ENCODE results near the gene CEP76.
A peak's percentile ranks its signal among the peaks of the same experiment; 100 is the strongest.

Gene CEP76

DNA sequence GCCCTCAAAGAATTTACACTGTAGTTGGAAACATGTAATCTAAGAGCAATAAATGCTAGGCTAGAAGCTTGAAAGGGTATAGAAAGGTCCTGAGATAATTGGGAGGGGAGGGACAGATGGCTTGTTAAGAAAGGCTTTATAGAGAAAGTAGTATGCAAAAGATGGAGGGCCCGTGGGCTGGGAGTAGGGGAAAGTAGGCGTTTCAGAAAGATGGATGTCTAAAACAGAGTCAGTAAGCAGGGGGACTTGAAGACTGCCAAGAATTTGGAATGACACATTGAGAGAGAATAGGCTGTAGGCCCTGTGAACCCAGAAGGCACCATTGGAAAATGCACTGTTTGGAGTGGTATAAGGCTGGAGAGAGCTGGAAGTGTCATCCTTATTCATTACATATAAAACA, 1.1 kb upstream of the CEP76 start:
- DNase-seq (ENCODE audit: low read depth), result no peak

DNA sequence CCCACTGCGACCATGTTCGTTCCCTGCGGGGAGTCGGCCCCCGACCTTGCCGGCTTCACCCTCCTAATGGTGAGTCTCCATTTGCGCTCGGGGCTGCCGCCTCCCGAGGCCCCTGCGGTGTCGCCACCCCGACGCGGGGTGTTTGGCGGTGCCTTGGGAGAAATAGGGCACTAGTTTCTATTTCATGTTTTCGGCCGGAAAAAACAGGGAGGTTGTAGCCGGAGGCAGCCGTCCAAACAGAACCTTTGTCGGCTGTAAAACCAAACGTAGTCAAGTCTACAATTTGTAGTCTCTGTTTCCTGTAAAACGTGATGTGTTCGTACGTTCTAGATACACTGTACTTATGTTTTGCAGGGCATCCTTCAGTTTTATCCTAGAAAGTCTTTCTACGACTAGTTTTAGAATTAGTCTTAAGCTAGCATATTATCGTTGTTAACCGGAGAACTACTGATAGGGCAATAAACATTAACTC, 609 bp upstream of the CEP76 start:
- DNase-seq (ENCODE audit: low read depth), result no peak

DNA sequence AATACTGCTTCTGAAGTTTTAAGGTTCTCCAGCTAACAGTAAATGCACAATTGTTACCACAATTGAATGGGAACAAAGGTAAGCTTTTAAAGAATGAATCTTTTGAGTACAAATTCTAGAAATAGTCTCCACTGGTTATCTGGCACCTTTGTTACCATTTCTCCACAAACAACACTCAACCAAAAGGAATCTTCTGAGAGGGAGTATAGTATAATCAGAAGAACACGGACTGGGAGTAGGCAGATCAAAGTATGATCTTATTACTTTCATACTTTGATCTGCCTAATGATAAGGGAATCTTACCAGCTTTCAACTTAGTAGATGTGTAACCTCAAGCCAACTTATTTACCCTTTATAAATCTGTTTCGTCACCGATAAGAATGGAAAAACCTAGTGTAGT, 1.4 kb downstream of the CEP76 start:
- no peak for DNase-seq (ENCODE audit: low read depth)

DNA sequence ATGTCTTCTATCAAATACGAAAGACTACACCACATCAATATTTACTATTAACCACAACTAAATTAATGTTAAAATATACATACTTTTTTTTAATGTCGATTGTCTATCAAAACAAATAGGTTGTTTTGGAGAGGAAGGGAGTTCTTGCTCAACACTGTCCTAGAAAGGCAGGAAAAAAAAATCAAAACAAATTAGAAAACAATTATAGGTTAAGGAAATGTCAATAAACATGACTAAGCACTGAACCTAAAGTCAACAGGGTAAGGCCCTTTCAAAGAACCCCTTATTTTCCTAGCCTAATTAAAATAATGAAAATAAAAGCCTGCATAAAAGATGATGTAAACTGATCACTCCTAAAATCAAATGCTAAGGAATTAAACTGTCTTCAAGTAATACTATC, 2.8 kb downstream of the CEP76 start:
- no peak for DNase-seq (ENCODE audit: low read depth)

DNA sequence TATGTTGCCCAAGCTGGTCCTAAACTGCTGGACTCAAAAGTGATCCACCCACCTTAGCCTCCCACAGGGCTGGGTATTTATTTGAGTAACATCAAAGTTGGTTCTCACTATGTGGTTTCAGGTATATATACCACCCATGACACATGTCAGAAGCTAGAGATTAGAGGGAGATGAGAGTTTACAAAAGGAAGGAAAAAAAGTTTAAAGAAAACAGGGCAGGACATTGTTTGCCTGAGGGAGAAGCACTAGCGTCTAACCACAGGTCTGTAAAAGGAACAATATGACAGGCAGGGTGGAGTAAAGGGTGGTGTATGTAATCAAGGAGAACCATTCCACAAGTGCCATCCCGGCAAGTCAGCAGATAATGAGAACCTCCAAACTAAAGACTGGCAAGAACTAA, 8.5 kb downstream of the CEP76 start:
- no peak for DNase-seq (ENCODE audit: low read depth)

DNA sequence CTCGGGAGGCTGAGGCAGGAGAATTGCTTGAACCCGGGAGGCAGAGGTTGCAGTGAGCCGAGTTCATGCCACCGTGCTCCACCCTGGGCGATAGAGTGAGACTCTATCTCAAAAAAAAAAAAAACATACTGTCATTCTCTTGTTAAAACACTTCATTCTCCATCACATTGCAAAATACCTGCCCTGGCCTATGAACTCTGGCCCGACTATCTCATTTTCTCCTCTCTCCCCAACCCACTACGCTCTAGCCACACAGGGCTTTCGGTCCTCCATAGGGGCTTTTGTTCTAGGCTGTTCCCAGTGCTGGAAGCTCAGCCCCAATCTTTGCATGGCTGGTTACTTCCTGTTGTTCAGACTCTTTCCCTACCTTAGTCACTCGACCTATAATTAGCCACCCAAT, 10.3 kb downstream of the CEP76 start:
- no peak for DNase-seq (ENCODE audit: low read depth)

DNA sequence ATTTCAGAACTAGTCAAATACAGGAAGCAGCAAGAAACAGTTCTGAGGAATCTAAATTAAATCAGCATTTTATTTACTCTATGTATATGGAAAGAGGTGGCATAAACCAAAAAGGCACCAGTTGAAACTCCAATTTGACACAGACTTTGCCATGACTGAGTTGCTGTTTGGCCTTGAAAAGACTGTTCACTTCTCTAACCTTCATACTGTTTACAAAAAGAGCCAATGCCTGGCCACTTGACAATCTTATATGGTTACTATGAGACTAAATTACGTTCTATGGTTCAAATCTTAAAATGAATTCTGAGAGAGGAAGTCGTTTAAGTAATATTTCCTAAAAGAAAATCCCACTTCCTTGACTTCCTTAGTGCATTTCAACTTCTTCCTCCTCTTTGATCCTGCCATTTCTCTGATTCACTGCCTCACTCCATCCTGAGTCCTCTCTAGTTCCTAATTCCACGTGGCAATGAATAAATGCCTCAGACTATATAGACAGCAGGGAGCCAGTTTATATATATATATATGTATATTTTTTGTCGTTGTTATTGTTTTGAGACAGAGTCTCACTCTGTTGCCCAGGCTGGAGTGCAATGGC, 13.2 kb downstream of the CEP76 start:
- no peak for DNase-seq (ENCODE audit: low read depth)

DNA sequence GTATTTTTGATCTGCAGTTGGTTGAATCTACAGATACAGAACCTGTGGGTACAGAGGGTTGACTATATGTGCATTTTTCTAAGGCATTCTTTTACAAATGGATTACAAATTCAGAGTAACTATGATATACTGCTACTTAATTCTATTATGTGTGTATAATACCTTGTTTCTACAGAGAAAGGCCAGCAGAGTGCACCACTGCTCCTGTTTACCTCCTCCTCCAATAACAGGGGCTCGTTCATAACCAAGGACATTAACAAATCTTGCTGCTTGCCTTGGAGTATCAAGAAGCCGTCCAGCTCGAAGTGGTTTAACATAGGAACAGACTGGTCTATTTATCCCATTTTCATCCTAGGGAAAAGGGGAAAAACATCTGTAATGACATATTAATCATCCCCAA, 16.4 kb downstream of the CEP76 start:
- DNase-seq (ENCODE audit: low read depth), result no peak

DNA sequence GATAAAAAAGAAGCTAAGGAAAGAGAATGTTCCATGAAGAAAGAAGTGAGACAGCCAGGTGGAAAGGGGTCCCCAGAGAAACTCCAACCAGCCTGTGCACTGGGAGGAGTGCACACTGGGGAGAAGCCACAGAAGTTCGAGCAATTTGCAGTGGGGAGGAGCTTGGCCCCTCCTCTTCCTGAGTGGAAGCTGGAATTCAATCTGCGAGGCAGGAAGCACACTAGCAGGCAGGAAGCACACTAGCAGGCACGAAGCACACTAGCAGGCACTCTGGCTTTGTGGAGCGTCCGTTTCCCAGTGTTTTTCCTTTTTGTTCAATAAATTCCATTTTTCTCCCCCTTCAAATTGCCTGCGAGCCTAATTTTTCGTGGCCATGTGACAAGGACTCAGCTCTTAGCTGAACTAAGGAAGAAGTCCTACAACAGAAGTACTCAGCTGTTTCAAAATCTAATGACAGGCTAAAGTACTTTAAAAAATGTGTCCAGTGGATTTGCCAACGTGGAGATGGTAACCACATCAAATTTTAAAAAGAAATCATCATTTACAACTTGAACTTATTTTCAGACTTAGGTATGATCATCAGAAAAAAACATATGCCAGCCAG, 23.2 kb downstream of the CEP76 start:
- no peak for DNase-seq (ENCODE audit: low read depth)

DNA sequence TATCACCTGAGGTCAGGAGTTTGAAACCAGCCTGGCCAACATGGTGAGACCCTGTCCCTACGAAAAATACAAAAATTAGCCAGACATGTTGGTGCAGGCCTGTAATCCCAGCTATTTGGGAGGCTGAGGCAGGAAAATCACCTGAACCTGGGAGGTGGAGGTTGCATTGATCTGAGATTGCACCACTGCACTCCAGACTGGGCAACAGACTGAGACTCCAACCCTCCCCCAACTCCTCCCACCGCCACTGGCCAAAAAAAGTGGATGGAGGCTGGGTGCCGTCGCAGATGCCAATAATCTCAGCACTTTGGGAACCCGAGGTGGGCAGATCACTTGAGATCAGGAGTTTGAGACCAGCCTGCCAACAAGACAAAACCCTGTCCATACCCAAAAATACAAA, 34.5 kb downstream of the CEP76 start:
- DNase-seq (ENCODE audit: low read depth), result no peak

DNA sequence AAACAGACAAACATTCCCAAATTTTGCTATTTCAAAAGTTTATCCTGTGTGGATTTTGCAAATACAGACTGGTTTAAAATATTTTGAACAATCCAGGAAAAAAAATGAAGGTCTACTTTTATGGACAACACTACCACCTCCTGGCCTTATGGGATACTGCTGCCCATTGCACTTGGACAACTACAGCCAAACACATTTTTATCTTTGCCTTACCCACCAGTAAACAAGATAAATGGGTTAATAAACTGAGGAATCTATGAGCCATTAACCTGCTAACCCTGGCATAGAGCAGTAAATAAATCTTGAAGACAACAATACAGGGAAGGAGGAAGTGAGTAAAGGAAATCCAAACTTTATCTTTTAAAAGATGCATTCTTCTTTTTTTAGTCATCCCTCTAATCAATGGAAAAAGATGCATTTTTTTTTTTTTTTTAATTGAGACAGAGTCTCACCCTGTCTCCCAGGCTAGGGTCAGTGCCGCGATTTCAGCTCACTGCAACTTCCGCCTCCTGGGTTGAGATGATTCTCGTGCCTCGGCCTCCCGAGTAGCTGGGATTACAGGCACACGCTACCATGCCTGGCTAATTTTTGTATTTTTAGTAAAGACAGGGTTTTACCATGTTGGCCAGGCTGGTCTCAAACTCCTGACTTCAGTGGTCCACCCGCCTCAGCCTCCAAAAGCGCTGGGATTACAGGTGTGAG, 42.5 kb downstream of the CEP76 start:
- DNase-seq (ENCODE audit: low read depth), result no peak

DNA sequence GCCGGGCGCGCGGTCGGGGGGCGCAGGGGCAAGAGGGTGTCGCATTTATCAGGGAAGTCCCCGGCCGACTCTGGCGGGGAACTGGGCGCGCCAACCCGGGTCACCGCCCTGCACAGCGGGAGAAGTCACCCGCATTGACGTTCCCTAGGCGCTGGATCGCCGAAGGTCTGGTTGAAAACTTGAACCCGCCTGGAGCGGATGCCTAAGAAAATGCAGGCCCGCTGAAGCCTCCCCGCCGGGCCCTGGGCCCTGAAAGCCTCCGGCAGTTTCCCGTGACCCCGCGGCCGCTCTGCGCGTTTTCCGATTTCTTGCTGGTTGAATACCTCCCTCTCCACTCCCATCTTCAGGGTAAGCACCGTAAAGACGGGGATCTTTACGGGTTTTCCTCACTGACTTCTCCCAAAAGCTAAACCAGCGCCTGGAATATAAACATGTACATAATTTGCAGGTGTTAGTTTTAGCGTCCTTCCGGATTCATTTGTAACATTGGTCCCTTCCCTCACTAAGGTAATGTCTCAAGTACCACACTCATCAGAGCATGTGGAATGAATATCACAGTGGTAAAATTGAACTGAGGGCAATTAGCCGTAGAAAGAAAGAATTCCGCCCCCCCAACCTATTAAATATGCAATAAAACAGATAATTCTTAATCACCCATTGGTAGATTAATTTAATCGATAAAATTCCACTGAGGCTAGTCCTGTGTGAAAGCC, 43.9 kb downstream of the CEP76 start:
- DNase-seq (ENCODE audit: low read depth), result no peak

DNA sequence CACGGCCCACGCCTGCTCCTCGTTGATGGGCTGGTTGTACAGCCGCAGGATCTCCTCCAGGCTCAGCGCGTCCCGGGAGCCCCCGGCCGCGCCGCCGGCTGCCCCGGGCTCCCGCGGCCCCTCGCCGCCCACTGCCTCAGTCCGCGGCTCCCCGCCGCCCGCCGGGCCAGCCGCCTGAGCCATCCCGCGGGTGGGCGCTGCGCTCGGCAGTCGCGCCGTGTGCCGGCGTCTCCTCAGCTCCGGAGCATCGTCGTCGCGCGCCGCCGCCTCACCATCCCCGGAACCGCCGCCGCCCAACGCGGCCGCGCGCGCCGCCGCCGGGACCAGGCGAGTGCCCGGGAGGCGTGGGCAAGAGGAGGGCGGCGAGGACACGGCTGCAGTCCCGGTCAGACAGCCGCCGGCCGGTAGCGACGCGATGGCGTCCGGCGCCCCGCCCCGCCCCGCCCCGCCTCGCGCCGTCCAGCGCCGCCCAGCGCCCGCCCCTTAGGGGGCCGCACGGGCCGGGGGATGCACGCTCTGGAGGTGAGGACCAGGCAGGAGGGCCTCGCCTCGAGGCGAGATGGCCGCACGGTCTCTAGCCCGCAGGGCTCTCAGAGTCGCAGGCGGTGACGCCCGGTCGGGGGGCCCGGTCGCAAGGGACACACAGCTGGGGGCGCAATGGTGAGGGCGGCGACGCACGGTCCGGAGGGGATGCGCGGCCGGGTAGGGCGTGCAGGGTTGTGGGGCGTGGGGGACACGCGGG, 44.7 kb downstream of the CEP76 start, which contains the start of gene SPIRE1:
Gene SPIRE1, minus strand, starts transcription at position 424 of the 742 bp plus-strand sequence. Its CDS starts 241 bp downstream, at position 183.
- DNase-seq (ENCODE audit: low read depth), result peak; percentile 37

DNA sequence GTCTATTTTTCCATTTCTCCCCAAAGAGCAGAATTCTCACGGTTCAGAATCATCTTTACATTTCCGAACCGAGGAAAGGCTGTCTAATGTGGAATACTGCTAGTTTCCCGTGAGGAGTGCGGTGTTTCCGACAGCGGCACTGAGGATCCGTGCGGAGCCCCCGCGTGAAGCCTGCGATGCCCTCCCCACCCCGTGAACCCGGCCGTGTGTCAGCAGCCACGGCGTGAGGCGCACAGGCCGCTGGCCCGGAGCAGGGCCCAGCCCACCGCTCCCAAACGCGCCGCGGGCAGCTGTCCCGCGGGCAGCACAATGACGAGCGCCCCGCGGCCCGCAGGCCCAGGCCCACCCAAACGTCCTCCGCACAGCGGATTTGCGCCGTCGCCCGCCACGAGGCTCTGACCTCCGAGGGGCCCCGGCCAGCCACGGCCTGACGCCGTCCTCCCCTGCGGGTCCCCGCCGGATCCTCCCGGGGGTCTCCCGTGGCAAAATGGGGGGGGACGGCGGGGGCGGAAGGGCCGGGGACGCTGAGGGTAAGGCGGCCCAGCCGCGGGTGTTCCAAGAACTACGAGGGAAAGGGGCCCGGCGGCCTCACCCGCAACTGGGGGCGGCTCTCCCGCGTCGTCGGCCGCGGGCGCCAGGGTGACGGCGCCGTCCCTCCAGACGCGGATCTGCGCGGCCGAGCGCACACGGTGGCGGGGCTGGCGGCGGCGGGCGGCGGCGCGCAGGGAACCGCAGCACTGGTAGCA, 45.4 kb downstream of the CEP76 start:
- DNase-seq (ENCODE audit: low read depth), result peak; percentile 1

DNA sequence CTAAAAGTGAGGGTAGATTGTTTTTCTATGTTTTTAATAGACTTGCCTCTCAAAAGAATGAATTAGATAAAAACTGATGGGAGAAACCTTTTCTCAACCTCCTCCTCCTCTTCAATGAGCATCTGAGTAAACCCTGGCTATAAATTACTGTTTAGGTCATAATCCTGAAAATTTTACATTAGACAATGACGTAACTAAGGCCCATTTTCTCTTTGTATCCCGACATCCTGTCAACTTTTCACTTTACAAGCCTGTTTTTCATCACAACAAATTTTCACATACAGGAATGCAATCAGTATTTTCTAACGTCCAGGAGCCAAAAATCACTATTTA, 46.0 kb downstream of the CEP76 start:
- DNase-seq (ENCODE audit: low read depth), result no peak

DNA sequence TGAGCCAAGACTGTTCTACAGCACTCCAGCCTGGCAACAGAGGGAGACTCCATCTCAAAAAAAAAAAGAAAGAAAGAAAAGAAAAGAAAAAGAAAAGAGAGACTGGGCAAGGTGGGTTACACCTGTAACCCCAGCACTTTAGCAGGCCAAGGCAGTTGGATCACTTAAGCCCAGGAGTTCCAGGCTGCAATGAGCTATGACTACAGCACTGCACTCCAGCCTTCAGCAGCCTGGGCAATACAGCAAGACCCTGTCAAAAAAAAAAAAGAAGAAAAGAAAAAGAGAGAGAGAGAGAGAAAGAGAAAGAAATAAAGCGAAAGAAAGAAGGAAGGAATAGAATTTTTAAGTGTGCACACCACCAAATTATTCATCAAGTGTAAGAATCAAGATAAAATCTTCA, 47.6 kb downstream of the CEP76 start:
- DNase-seq (ENCODE audit: low read depth), result no peak

DNA sequence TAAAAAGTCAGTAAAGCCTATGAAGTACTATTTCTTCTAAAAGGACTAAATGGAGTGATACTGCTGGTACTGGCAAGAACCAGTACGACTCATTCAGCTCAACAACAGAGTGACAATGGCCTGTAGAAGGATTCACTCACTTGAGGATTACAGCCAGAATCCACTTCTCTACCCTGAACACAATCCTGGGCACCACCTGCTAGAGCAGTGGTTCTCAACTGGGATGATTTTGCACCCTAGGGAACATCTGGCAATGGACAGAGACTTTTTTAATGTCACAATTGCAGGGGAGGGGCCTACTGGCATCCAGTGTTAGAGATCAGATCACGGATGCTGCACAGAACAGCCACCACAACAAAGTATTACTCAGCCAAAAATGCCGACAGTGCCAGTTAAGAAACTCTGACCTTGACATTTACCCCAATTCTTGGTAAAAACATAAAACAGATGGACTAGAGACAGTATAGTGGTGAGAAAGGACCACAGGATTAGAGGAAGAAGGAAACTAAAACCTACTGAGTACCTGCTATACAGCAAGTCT, 49.6 kb downstream of the CEP76 start:
- DNase-seq (ENCODE audit: low read depth), result no peak

DNA sequence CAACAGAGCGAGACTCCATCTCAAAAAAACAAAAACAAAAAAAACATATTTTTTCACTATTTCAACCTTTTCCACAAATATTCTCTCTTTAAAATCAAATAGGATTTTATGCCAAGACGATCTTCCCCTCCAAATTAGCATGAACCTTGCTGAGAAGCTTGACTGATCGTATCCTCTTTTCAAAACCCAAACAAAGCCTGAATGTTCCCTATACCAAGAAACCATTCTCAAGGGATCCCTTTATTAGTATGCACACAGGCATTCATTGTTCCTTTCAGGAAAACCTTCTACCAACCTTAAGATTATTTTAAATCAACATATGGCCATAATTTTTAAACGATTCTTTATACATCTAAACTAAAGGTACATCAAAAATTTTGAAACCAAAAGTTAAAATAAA, 50.9 kb downstream of the CEP76 start:
- DNase-seq (ENCODE audit: low read depth), result no peak

DNA sequence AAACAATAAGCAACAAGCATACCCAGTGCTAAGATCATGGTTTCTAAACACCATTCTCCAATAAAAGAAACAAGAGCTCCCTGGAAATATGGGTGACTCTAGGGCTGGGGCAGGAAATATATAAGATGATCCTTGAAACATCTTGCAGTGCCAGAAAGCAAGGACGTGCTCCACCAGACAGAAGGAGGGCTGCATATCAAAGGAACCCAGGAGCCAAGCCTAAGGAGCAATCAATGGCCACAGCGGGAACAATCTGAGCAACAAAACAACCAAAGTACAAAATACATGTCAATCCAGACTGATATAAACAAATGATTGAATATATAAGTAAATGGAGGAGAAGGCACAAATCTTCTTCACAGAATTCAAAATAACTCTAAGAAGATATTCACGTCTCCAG, 54.8 kb downstream of the CEP76 start:
- no peak for DNase-seq (ENCODE audit: low read depth)

DNA sequence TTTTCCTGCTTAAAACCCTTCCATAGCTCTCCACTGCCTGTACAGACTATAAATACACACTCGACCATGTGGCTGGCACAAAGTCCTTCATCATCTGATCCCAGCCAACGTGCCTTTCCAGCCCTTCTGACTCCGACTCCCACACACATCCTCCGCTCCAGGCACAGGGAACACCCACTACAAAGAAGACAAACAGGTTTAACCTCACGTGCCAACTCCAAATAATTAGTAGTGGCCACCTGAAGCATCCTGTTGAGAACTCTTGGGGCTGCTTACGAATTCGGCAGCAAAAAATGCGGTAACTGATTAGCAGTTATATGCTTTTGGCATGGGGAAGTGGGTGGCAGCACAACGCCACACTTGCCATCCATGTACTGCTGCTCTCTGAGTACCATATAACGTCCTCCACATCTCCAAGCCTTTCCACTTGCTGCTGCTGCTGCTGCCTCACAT, 56.7 kb downstream of the CEP76 start:
- no peak for DNase-seq (ENCODE audit: low read depth)

DNA sequence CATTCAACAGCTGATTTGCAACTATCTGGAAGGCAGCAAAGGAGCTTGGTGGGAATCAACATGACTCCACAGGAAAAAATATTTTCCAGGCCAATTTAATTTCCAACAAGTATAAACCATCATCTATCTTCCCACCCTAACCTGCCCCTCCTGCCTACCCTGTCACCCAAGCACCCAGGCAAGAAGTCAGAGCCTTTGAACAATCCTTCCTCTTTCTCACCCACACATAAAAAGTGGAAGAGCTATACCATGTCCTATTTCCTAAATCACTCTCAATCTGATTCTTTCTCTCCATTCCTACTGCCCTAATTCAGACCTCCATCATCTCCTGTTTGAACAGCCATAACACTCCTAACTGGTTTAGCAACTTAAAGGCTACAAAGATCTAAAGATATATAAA, 57.3 kb downstream of the CEP76 start:
- DNase-seq (ENCODE audit: low read depth), result no peak
